Lower leg skin (tissue), 3 donors: ENCODE results near the gene LEKR1.

Experiments used
- CTCF ChIP-seq, 3 donors: fragments of 450-650 bp; IDR thresholded peaks; one replicate each; pipeline ENCODE4 v1.5.1; 2016; ENCODE audit warnings: antibody characterized with exemption in 3 of 3, mild to moderate bottlenecking in 3 of 3, moderate library complexity in 2 of 3
- POLR2A ChIP-seq, 2 donors: fragments of 450-650 bp; IDR thresholded peaks; one replicate each; pipeline ENCODE4 v1.6.1; 2016 to 2017; ENCODE audit warnings: antibody characterized with exemption in 2 of 2, mild to moderate bottlenecking in 1 of 2, moderate library complexity in 1 of 2

GRCh38 chr3:157073810-157074209 is 247.7 kb downstream of the LEKR1 start:
- TF ChIP-seq CTCF (IDR thresholded peaks at IDR 0.05), result no peak
- no peak for TF ChIP-seq POLR2A (IDR thresholded peaks at IDR 0.05)
